ENCODE measurements around the gene BARX2.

Gene BARX2

DNA sequence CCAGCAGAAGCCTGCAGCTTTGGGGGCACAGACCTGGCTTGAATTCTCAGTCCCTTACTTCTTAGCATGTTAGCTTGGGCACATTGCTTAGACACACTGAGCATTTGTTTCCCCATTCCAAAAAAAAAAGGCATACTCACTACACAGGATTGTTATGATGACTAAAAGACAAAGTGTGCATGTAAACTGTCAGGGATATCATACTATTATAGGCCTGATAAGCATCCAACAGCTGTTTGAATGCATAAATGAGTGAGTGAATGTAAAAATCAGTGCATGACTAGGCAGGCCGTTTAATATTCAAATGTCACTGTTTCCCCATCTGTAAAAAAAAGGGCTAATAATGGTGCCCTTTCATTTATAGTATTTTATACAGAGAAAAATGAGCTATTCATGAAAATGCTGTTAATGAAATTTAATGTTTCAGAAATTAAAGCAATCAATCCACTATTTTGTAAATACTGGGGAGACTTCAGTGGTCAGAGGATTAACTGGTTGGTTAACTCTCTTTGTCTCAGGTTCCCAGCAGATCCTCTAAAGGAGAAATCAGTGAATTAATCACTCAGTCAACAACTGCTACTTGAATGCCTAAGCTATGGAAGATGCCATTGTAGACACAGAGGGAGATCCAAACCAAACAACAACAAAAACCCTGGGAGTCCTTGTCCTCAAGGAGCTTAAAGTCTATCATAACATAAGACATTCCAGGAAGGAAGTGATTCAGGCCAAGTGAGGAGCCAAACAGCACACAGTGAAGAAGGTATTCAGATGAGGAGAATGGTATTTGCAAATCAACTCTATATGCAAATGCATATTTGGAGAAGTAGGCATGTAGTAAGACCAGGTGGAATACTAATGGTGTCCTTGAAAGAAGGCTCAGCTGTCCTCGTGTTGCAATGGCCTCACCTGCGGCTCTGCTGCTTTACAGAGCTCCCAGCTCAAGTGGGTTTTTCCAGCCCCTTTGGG lies 26.8 kb downstream of the BARX2 start:
- DNase-seq (ENCODE audit: low read depth, low spot score), result no peak

DNA sequence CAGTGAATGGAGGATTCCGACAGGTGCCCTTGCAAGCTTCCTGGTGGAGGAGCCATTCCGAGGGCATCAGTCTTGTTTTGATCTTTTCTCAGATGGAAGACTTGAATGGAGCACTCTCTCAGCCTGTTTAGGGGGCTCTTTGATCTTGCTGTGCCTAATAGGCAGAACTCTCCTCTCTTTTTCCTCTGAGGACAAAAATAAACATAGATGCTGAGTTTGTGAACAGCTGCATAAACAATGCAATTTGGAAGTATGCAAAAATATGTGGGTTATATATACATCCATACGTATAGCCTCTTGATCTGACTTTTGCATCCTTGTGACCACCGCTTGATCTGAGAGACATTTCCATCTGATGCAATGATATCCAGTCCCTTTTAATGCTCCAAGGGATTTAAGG lies 29.1 kb downstream of the BARX2 start:
- DNase-seq (ENCODE audit: low read depth, low spot score), result no peak

DNA sequence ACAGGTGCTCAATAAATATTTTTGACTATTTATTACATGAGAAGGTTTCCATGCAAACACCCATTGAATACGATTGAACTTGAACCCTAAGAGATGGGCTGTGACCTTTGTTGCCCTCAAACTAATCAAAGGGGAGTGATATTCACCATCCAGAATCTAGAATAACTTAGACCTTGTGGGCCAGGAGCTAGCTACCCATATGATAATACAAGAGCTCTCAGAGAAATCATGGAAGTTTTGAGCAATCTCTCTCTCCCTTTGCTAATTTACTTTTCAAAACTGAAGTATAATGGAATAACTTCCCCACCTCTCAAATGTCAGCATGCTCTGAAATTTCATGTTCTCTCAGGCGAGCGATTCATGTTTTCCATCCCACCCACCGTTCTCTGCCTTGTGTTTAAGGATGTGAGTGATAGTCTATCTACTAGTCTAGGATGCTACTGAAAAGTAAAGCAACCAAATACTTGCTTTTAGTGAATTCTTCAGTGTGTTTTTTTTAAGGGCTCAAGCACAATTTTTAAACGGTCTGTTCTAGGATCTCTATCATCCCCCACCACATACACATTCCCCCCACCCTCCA lies 33.3 kb downstream of the BARX2 start:
- DNase-seq (ENCODE audit: low read depth, low spot score), result no peak

DNA sequence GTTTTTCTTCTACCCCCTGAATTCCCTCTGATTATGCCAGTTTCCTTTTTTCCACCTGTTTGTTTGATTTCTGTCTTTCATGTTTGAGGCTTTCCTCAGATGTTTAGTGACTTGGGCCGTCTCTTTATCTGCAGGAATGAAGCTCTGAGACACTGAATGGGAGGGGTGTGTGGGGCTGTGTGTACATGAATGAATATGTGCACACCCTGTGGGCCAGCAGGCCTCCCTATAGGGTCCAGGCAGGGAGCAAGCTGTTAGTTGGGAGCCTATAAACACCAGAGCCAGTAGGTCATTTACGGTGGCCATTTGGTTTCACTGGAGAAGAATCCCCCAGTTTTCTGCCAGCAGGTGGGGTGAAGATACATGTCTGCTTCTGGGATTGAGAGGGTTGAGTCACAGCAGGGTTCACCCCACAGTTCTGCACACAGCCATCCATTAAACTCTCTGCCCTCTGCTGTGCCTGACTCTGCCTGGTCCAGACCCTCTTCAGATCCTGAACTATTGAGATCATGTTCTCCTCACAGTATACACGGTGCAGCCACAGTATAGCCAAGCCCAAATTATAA lies 34.8 kb downstream of the BARX2 start:
- no peak for DNase-seq (ENCODE audit: low read depth, low spot score)

DNA sequence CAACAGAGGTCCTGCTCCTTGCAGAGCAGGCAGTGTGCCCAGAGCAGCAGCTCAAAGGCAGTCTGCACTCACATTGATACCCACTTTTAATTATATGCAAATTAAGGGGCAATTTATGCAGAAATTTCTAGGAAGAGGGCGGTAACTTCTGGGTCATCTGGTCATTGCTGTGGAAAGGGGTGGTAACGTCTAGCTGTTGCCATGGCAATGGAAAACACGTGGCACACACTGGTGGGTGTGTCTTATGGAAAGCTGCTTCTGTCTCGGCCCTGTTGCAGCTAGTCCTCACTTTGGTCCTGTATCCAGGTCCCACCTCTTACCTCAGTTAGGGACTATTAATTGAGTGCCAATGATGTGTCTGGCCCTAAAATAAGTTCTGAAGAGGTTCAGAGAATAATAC lies 36.8 kb downstream of the BARX2 start:
- DNase-seq (ENCODE audit: low read depth, low spot score), result no peak

DNA sequence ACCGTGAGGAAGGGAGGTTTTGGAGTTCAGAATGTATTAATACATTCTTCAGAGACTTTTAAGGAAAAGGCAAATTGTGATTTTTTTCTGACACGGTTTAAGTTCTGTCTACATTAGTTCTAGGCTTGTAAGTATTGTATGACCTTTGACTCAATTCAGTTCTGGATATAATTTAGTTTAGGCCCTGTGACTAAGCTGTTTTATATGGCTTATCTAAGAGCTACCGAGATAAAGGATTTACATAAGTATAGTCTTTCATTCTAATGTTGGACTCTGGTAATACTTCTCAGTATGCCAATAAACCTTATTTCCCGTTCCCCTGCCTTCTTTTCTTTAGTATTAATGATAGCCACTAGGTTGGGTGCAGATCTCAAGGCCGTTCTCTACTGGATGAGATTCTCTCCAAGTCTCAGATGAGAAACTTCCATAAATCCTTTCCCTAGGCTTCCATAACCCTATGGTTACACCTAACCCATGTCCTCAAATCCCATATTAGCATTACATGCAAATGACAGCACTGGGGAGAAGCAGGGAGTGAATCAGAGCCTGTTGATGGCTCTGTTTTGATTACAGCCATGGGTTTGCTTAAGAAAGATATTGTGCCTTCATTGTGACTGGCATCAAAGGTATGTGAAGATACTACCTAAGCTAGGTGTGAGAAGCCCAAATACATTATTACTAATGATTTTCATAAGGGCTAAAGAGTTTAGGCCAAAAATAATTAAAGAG lies 38.7 kb downstream of the BARX2 start:
- no peak for DNase-seq (ENCODE audit: low read depth, low spot score)

DNA sequence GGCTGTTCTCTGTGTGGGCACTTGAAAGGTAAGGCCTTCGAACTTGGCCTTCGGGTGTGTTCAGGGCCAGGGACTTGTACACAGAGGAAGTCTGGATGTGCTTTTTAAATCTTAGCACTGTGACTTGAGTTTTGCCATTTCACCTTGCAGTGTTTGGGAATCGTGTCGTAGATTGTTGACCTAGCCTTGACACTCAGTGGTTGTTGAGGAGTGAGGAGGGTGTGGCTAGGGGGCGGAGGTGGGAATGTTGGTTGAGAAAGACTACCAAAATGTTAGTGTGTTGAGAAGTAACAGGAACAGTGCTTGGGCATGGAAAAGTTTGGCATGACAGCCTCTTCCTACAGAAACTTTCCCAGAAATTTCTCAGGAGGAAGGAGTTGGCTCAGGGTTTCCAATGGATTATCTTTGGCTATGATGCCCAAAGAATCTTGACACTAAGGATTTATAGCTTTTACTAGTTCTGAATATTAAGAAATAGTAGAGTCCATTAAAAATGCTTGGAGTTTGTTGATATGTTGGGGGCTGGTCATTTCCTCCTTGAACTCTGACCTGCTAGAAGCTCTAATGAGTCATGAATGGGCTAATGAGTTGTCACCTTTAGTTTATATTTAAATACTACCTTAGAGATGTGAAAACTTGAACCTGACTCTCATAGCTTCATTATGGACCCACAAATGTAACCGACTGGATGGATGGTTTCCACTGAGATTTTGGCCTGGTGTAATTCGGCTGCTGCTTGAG lies 40.6 kb downstream of the BARX2 start:
- DNase-seq (ENCODE audit: low read depth, low spot score), result no peak

DNA sequence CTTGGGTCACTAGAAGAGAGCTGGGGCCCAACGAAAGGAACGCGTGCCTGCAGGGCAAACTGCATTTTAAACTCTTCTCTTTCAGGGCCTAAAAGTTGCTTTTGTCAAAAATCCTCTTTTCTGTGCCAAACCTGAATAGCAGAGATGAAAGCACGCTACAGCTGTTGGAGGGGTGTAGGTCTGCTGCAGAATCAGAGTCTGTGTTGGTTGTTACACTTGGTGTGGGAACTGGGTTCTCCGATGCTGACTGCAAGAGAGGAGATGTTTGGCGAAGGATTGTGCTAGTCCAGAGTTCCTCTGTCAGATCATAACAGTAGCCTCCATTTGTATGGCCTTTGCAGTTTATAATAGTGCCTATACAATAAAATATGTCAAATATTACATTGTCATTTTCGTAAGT lies 41.8 kb downstream of the BARX2 start:
- no peak for DNase-seq (ENCODE audit: low read depth, low spot score)

DNA sequence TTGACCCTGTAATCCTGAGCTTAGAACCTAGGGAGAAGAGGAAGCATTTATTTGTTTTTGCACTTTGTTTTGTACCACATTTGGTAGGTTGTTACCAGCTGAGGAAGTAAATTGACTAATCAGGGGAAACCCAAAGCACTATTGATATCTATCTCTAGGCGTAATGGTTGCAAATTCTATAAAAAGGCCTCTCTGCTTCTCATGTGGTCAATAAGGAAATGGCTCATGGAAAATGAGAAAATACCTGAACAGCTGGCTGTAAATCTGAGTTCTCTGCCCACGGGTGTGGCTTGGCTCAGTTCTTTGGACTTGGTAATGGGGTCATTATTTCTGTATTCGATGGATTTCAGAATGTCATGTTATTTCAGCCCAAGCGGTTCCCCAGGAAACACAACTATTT lies 42.4 kb downstream of the BARX2 start:
- DNase-seq (ENCODE audit: low read depth, low spot score), result no peak

DNA sequence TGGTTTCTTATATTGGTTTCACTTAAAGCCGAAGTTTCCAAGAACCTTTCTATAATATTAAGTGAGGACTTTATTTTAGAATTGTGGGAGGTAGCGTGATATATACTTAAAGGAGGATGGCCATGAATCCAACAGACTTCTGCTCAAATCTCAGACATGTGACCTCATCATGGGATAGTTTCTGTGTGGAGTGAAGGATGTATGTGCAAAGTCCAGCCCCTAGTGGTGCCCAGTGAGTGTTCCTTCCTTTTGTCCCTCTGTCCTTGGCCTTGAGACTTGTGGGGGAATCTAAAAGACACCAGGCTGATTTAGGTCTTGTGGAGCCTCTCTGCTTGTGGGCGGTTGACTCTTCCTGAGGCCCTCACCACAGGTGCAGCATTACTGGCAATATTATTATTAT lies 43.7 kb downstream of the BARX2 start:
- no peak for DNase-seq (ENCODE audit: low read depth, low spot score)

DNA sequence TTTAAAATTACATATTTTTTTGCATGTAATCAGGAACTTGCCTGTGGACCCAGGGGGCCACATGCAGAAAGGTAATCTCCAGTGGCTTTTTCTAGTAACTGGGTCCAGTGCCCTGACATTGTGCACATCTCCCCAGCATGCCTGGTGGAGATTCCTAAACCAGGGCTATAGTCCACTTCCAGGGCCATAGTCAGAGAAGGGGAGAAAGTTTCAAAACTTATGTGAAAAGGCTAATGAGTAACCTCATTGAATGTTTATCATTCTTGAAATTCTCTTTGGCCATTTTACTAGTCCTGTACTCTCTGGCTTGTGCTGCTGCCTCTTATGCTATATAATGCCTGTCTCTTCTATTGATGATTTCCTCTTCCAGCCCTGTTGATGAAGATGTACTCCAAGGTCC lies 47.8 kb downstream of the BARX2 start:
- no peak for DNase-seq (ENCODE audit: low read depth, low spot score)

DNA sequence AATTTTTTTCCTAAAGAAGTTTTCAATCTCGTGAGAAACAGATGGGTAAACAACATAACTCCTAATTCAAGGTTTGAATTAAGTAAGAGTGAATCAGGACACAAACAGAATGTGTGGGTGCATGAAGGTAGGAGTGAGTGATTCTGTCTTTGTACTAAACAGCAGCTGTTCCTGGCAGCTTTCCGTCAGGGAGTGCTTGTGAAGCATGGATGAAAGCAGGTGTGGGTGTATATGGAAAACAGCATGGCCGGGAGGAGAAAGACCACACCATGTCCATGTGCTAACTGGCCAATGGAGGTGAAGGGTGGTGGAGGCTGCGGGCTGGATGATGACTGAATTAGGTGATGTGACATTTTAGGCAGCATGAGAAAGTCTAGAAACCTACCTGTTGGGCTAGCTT lies 49.6 kb downstream of the BARX2 start:
- DNase-seq (ENCODE audit: low read depth, low spot score), result no peak

DNA sequence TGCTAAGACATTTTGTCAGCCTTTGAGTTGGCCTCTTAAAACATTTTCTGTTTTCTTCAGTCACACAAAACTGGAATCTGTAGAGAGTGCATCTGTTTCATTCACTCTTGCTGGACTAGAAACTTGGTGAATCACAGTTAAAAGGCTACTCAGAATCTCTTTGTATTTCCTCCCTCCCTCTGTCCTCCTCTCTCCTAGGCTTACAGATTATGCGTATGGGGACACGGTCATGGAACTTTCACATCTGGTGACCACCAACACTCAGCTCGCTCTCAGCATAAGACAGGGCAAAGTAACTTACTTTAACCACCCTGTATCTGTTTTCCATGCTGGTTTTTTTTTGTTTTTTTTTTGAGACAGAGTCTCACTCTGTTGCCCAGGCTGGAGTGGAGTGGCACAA lies 50.4 kb downstream of the BARX2 start:
- DNase-seq (ENCODE audit: low read depth, low spot score), result no peak

DNA sequence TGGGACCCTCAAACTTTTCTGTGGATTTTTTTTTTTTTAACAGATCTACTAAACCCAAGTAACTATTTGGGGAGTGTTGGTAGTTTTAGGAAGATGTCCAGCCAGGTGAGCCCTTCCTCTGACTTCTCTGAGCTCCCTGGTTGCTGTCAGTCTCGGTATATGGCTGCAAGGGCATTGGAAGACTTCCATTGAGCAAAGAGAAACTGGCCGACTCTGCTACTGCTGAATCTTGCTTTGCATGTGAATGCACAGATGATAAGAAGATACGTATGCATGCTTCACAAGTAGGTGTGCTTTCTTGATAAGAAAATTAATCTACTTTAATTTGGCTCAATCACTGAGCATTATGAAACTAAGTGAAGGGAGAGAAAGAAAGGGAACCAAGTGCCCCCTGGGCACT lies 51.1 kb downstream of the BARX2 start:
- no peak for DNase-seq (ENCODE audit: low read depth, low spot score)

DNA sequence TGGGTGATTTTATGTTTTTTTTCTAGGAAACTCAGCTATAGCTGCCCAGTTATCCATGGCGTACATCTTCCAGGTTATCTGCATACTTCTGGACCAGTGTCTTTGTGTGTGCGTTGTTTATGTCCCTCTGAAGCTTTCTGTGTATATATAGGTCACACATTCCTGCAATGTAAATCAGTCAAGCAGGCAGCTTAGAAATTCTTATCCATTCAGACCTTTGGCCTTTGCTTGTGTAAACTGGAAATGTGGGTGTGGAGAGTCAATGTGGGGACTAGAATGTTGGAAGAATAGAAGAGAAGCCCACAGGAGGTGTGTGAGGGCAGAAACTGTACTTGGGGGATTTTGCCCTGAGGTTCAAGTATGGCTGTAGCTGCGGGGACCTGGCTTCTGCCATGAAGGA lies 51.7 kb downstream of the BARX2 start:
- DNase-seq (ENCODE audit: low read depth, low spot score), result no peak

DNA sequence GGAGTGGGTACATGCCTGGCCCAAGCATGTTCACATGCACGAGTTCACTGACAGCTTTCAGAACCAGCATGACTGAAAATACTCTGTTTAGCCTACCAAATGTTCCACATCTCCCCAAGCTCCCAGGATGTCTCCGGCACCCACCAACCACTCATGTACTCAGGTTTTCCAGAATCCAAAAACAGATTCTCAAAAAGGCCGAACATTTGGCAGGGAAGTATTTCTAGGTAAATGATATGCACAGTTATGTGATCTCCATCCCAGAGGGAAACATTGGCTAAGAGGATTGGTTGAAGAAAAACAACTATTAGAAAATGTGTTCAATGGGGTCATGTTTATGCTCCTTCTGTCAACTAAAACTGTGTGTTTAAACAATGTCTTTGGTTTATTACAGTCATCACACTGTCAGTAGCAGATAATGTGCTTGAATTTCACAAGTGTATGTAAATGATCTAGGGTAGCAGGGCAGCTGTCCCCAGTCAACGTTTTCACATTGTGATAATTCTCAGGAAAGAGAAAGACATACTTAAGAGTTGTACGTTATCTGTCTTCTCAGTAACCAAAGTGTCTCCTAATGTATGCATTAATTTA lies 52.3 kb downstream of the BARX2 start:
- no peak for DNase-seq (ENCODE audit: low read depth, low spot score)

DNA sequence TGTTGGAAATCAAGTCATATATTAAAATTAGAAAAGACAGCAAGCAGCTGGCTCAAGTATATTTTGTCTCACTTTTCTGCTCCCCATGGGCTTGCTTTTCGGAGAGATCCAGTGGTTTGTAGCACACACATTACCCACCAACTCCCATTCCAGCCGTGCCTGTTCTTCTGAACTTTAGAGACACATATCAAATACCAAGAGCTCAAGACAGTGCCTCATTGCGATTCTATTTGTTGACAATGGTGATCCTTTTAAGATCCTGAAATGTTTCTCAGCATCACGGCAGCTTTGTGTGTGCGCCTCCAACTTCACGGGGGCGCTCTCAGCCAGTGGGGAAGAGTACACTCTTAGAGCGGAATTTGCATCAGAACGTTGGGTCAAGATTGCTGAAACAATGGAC lies 52.9 kb downstream of the BARX2 start:
- DNase-seq (ENCODE audit: low read depth, low spot score), result no peak

DNA sequence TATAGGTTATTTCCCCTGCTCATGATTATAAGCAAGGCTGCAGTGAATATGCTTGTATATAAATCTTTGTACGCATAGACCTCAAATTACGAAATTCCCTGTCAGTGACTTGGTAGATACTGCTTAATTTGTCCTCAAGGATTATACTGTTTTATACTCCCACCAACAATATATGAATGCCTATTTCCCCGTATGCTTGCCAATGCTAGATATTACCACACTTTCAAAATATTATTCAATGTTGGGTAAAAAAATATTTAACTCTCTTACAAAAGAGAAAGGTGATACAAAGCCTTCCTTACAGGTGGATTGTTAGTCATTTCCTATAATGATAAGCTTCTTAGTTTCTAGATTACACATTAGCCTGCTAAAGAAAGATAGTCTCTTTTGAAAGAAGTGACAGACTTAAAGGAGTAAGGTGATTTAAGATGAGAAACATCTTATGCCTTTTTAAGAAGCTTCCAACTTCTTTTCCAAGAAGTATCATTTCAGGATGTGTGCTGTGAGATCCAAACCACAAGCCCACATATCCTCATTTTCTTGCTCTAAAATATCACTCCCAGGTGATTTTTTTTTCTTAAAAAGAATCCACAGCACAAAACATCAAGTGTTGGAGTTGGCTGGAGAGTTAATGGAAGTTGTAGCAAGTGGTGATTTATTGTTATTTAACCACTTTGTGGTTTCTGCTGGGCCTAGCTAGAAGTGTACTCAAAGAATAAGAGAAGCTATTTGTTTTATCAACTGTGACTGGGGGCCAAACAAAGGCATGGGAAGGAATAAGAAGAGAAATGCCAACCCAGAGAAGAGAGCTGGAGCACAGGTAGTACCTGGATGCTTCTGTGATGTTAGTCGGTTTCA lies 59.2 kb downstream of the BARX2 start:
- no peak for DNase-seq (ENCODE audit: low read depth, low spot score)

DNA sequence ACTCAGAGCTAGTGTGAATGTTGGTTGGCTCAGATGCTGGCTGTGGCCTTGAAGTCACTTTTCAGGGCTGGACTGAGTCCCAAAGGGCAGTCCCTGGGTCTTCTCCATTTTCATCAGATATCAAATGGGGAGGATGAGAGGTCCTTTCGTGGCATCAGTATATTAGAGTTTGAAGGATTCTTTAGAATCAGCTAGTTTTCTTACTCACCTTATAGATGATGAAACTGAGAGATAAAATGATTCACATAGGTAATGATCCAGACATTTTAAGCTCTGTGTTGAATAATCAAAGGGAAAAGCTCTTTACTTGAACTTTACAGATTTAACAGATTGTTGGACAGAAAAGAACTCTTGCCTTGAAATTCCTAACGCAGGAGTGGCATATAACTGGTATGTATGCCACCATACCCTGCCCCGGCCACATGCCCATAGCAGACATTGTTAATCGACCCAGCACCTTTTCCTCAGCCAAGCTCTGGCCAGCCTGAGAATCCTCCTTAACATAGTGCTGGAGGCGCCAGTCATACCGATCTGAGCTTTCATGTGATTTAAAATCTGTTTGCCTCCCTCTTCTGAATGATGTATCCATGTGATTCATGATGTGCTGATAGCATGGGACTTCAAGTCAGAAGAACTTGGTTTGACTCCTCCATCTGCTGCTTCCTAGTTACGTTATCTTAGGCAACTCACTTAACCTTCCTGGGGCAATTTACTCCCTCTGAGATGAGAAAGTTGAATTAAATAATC lies 60.0 kb downstream of the BARX2 start:
- DNase-seq (ENCODE audit: low read depth, low spot score), result no peak

DNA sequence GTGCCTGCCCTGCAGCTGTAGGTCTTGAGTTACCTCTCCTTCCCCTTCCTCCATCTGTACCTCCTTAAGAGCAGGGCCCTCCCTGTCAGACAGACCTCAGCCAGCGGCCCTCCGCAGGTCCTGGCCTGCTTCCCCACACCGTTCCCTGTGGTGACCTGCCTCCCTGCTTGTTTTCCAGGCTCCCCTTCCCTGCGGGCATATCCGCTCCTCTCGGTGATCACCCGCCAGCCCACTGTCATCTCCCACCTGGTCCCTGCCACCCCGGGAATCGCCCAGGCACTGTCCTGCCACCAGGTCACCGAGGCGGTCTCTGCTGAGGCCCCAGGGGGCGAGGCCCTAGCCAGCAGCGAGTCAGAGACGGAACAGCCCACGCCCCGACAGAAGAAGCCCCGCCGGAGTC lies 60.9 kb downstream of the BARX2 start:
- DNase-seq (ENCODE audit: low read depth, low spot score), result no peak
